ENCODE results near the gene ACOT6.
"Not testable (repeated sequence)": the region's sequence is repeated elsewhere in the genome, so short reads cannot be mapped to it uniquely, and the experiment has no call there.

The ACOT6 gene

GRCh38 chr14:73569185-73569958 lies 42.9 kb upstream of the ACOT6 start, which contains the start of gene ACOT2:
TSS of gene ACOT2 (plus strand) at chr14:73569213. CDS start at chr14:73569241, 28 bp downstream.
- DNase-seq (ENCODE audit: low read depth, low spot score), result peak; percentile 72
- peak within 1 kb of the TSS; percentile 68 for H3K4me3 ChIP-seq (ENCODE audit: low read depth, low read length)
- TF ChIP-seq CTCF (IDR thresholded peaks at IDR 0.05; ENCODE audit: insufficient read depth, low read length, missing control alignments), result peak; percentile 38
- ChIA-PET POLR2A (interaction anchor here (0.6 to 1.3 kb wide), 6 partner anchors 44 to 236 kb away, joined by 3 to 7 read pairs (median 4); partner anchors contain the start of gene RIOX1), CTCF (interaction anchor here (0.6 to 5.3 kb wide), 10 partner anchors 21 to 75 kb away, joined by 3 to 27 read pairs (median 4); no protein-coding TSS in a partner anchor)

GRCh38 chr14:73570913-73571312 lies 41.4 kb upstream of the ACOT6 start:
- not testable (repeated sequence) for H3K4me3 ChIP-seq (ENCODE audit: low read depth, low read length); DNase-seq (ENCODE audit: low read depth, low spot score)
- ChIA-PET CTCF (interaction anchor here (0.7 to 5.3 kb wide), 8 partner anchors 11 to 400 kb away, joined by 3 to 27 read pairs (median 4); no protein-coding TSS in a partner anchor), POLR2A (interaction anchor here (1.0 kb wide), 1 partner anchor 80 kb away, joined by 4 read pairs; the partner anchor contains the start of gene RIOX1)
- TF ChIP-seq CTCF (IDR thresholded peaks at IDR 0.05; ENCODE audit: insufficient read depth, low read length, missing control alignments), result peak; percentile 28

GRCh38 chr14:73573034-73573433 lies 39.3 kb upstream of the ACOT6 start:
- DNase-seq (ENCODE audit: low read depth, low spot score); CTCF ChIA-PET; POLR2A ChIA-PET; H3K4me3 ChIP-seq (ENCODE audit: low read depth, low read length): not testable (repeated sequence)

GRCh38 chr14:73573740-73574139 lies 38.6 kb upstream of the ACOT6 start:
- CTCF ChIA-PET; H3K4me3 ChIP-seq (ENCODE audit: low read depth, low read length); DNase-seq (ENCODE audit: low read depth, low spot score); POLR2A ChIA-PET: not testable (repeated sequence)

GRCh38 chr14:73574251-73574650 lies 38.1 kb upstream of the ACOT6 start:
- H3K4me3 ChIP-seq (ENCODE audit: low read depth, low read length); CTCF ChIA-PET; DNase-seq (ENCODE audit: low read depth, low spot score); POLR2A ChIA-PET: not testable (repeated sequence)

GRCh38 chr14:73576391-73576790 lies 35.9 kb upstream of the ACOT6 start:
- no peak for DNase-seq (ENCODE audit: low read depth, low spot score)
- no peak for TF ChIP-seq CTCF (IDR thresholded peaks at IDR 0.05; ENCODE audit: insufficient read depth, low read length, missing control alignments)
- ChIA-PET CTCF (no interaction called here), POLR2A (no interaction called here)
- no peak overlapping the region for H3K4me3 ChIP-seq (ENCODE audit: low read depth, low read length)

- DNase-seq (ENCODE audit: low read depth, low spot score); H3K4me3 ChIP-seq (ENCODE audit: low read depth, low read length); POLR2A ChIA-PET; CTCF ChIA-PET: not testable (repeated sequence)
Measured at GRCh38 chr14:73577214-73577613, 35.1 kb upstream of the ACOT6 start.

- CTCF ChIA-PET; POLR2A ChIA-PET; DNase-seq (ENCODE audit: low read depth, low spot score); H3K4me3 ChIP-seq (ENCODE audit: low read depth, low read length): not testable (repeated sequence)
Measured at GRCh38 chr14:73582102-73582979, 30.0 kb upstream of the ACOT6 start.
